GM19238 (cell line): Measurements from ENCODE around the gene WDR37.
"Not testable (repeated sequence)": the region's sequence is repeated elsewhere in the genome, so short reads cannot be mapped to it uniquely, and the experiment has no call there.

Experiments
- DNase-seq: peaks from one replicate; pipeline ENCODE4 v3.0.0; 2011; ENCODE audit warnings: low spot score; ENCODE audit not compliant: insufficient read length

Gene WDR37

DNA sequence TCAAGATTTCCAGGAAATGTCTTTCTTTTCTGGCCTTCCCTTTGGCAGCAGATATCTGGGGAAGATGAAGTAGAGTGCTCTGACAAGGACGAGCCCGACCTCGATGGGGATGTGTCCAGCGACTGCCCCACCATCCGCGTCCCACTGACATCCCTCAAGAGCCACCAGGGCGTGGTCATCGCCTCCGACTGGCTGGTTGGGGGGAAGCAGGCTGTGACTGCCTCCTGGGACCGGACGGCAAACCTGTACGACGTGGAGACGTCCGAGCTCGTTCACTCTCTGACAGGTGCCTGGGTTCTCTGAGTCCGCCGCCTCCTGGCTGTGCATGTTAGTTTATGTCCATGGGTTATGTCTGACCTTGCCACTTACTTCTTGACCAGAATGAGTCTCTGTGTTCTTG is 47.4 kb downstream of the WDR37 start:
- DNase-seq: no peak

- no peak for DNase-seq
Measured at GRCh38 chr10:1104971-1105370, 48.8 kb downstream of the WDR37 start.

DNA sequence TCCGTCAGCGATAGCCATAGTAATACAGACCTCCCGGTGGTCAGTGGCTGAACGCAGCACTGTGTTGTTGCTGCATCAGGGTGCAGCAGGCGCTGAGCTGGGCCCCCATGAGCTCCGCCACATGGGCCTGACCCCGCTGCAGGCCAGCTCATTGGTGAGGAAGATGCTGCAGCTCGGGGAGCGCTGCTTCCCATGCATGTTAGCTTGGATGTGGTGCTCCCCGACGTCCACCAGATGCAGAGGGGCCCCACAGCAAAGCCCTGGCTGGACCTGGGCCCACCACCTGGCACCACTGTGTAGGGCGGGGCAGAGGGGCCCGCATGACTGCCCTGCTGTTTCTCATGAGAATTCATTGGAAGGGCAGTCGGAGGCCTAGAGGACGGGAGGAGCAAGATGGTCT is 50.8 kb downstream of the WDR37 start:
- DNase-seq: no peak

GRCh38 chr10:1107679-1108078 is 51.5 kb downstream of the WDR37 start:
- DNase-seq: no peak

DNA sequence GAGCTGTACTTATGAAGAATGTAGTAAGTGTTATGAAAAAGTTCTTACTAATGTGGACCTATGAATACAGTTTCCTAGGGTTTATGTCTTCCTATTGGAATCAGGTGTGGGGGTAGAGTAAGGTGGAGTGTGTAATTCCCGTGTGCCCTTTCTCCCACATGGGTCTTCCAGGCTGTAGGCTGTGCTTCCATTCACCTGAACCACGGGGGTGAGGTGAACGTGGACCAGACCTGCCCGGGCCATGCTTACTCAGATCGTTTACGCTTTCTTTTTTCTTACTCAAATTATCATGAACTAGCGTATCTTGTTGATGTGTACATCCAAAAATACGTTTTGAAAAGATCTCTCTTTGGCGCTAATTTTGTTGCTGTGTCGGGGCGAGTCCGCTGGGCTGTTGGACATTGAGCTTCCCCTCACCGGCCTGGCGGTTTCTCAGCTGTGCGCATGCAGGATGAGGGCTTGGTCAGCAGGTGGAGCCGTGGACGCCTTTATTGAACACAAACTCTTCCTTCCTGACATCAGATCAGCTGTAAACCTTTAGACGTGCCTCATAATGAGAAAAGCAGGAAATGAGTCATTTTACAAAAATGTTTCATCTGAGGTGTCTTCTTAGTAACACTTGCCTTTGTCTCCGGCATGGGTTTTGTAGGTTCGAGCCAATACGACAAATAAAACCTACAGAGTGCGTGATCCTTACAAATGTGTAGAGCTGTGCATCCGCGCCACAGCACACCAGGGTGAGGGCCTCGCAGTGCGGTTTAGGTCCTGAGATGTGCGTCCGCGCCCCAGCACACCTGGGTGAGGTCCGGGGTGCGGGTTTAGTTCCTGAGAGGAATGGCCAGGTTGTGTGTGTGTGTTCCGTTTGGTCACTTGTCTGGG is 53.8 kb downstream of the WDR37 start:
- peak; percentile 62 for DNase-seq

DNA sequence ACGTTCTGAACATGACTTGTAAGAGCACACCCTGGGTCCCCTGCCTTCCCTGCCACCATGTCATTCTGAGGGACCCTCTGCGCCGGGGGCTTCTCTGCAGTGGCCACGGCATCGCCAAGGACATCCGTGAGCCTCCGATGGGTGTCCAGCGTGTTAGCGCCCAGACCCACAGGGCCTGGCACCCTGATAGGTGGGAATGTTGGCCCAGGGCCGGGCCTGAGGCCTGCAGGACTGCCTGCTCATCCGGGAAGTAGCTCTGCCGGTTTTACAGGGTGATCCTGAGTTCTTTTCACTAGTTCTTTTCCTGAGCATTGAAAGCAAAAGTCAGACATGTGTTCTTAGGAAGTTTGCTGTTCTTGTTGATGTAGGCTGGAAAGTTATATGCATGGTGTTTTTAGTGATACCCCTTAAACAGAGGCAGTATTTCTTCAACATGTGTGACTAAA is 54.5 kb downstream of the WDR37 start:
- DNase-seq: no peak

- DNase-seq: no peak
Measured at GRCh38 chr10:1114315-1114714, 58.1 kb downstream of the WDR37 start.

DNA sequence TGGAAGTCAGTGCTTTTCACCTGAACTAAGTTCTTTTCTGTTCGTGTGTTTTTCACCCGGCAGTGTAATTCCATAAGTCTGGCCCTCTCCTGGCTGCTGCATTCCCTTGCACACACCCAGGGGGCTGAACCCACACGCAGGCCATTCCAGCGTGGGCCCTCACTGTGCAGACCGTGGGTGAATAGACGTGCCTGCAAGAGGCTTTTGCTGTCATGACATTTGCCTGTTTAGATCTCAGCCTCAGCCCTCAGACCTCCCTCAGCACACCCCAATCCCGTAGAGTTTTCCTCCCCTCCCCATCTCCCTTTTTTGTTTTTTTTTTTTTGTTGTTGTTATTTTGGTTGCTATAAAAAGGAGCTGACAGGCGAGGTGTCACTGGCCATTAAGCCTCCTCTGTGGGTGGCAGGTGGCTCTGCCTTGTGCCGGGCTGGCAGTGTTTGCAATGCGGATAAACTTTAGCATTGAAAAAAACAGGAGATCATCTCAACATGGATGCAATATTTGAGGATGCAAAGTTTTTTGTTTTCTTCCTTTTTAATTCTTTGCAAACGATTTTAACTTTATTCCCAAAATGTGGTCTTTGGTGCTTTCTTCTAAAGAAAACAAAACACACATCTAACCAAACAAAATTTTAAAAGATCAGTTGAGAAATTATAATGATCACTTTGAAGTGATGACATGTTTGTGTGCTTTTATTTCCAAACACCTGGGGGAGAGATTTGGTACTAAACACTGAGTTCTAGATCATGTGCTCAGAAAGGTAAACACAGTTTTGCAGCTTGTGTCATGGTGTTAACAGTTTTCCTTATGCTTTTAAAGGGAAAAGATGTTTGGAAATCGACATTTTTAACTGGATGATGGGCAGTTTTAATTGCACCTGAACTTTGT is 58.8 kb downstream of the WDR37 start:
- DNase-seq: no peak

DNA sequence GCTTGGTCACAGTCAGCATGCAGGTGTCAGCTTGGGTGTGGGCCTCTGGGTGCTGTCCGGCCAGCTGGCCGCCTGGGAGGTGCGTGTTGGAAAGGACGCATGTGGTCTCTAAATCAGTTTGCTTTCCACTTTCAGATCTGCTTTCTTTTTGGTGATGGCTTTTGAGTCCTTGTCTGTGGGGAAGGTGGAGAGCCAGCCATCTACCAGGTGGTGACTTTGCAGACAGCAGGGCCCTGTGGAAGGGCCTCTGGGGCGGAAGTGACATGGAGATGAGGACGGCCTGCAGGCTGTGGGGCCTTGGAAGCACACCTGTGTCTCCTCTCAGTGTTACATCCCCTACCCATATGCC is 59.4 kb downstream of the WDR37 start:
- DNase-seq: no peak

- DNase-seq: no peak
Measured at GRCh38 chr10:1116051-1116450, 59.9 kb downstream of the WDR37 start.

DNA sequence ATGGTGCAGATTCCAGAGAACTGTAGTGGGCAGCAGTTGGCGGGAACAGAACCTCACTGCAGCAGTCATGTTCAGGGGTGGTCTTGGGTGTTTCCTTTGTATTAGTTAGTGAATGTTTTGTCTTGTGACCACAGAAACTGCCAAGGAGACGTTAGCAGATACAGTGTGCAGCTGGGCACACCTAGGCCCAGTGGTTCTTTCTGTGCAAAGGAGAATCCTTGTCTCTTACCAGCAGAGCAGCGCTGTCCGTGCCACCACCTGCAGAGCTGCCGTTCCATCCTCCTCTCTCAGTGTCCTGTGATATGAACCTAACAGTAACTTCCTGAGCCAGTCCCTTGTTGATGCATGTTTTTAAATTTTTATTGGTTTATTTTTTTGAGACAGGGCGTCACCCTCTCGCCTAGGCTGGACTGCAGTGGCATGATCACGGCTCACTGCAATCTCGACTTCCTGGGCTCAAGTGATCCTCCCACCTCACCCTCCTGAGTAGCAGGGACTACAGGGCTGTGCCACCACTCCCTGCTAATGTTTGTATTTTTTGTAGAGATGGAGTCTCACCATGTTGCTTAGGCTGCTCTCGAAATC is 60.6 kb downstream of the WDR37 start:
- no peak for DNase-seq

DNA sequence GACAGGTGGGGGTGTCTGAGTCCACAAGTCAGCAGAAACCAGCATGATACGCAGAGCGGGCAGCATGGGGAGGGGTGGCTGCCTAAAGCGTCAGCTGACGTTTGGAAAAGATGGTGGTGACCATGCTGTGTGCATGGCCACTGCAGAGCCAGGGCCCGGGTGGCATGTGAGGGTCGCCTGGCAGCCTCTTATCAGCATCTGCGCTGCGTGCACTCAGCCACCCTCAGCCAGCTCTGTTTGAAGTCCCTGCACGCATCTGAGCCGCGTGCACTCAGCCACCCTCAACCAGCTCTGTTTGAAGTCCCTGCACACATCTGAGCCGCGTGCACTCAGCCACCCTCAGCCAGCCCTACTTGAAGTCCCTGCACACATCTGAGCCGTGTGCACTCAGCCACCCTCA is 61.5 kb downstream of the WDR37 start:
- no peak for DNase-seq

- not testable (repeated sequence) for DNase-seq
Measured at GRCh38 chr10:1118318-1118717, 62.1 kb downstream of the WDR37 start.

DNA sequence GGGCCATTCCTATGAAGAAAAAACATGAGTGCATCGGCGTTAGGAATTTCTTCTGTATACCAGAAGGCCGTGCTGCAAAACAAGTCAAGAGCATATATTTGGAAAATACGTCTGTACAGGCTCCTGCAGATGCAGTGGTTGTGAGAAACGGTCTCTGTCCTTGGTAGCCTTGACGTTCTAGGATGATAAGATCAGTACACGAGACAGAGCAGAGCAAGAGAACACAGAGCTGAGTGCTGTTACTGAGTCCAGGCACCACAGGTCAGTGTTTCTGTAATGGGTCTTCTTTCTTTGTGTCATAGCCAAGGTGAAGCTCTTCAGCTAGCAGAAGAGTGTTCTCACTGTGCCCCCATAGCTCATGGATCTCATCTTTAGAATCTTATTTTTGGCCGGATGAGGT is 62.8 kb downstream of the WDR37 start:
- no peak for DNase-seq

GRCh38 chr10:1119501-1119900 is 63.3 kb downstream of the WDR37 start:
- no peak for DNase-seq

- no peak for DNase-seq
Measured at GRCh38 chr10:1120306-1120705, 64.1 kb downstream of the WDR37 start.

GRCh38 chr10:1120801-1121211 is 64.6 kb downstream of the WDR37 start:
- no peak for DNase-seq

- no peak for DNase-seq
Measured at GRCh38 chr10:1121271-1121970, 65.2 kb downstream of the WDR37 start.

DNA sequence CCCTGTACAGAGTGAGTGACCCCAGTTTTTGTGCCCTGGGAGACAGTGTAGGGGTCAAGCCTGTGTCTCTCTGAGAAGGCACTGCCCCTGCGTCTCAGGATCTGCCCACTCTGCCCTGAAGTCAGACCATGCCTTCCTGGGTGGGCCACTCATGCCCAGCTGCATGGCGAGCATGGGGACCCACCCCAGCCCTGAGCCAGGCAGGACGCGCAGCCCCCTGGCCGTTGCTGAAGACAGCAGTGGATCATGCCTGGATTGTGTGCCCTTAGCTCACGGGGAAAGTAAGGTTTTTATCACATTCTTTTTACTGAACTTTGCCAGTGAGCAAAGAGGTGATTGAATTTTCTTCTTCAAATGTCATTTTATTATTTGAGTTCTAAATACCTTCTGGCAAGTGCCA is 66.2 kb downstream of the WDR37 start:
- no peak for DNase-seq

- no peak for DNase-seq
Measured at GRCh38 chr10:1123198-1123597, 67.0 kb downstream of the WDR37 start.

- DNase-seq: no peak
Measured at GRCh38 chr10:1123972-1124371, 67.8 kb downstream of the WDR37 start.
